HG03103 (cell line): ENCODE results near the gene ICAM5.

Source experiments
- ATAC-seq: cut with Tn5 transposase; IDR thresholded peaks from one replicate; pipeline ENCODE4 v1.9.1; 2021; ENCODE audit warnings: low read depth; ENCODE audit not compliant: unreplicated experiment

ICAM5 gene

DNA sequence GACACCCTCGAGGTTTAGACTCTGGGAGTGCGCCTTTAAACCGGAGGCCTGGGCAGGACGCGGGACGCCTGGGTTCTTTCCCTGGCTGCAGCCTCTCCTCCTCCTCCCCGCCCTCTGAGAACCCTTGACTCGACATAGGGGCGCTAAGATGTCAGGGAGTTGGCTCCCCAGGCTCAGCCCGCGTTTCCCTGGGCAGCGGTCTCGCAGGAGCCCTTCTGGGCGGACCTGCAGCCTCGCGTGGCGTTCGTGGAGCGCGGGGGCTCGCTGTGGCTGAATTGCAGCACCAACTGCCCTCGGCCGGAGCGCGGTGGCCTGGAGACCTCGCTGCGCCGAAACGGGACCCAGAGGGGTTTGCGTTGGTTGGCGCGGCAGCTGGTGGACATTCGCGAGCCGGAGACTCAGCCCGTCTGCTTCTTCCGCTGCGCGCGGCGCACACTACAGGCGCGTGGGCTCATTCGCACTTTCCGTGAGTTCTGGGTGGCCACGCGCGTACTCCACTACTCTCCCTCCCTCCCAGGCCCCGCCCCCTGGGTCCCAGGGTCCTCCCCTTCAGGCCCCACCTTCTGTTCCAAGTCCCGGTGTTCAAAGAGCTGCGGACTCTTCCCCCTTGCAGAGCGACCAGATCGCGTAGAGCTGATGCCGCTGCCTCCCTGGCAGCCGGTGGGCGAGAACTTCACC is 1.3 kb downstream of the ICAM5 start:
- no peak for ATAC-seq

DNA sequence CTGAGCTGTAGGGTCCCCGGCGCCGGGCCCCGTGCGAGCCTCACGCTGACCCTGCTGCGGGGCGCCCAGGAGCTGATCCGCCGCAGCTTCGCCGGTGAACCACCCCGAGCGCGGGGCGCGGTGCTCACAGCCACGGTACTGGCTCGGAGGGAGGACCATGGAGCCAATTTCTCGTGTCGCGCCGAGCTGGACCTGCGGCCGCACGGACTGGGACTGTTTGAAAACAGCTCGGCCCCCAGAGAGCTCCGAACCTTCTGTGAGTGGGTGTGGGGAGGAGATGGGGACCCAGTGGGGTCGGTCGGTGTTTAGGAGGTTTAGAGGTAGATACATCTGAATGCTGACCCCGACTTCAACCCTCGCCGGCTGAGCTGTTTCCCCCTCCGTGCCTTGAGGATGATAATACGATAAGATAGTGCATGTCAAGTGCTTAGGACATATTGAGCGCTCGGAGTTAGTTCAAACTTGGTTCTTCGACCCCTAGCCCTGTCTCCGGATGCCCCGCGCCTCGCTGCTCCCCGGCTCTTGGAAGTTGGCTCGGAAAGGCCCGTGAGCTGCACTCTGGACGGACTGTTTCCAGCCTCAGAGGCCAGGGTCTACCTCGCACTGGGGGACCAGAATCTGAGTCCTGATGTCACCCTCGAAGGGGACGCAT is 1.9 kb downstream of the ICAM5 start:
- no peak for ATAC-seq

DNA sequence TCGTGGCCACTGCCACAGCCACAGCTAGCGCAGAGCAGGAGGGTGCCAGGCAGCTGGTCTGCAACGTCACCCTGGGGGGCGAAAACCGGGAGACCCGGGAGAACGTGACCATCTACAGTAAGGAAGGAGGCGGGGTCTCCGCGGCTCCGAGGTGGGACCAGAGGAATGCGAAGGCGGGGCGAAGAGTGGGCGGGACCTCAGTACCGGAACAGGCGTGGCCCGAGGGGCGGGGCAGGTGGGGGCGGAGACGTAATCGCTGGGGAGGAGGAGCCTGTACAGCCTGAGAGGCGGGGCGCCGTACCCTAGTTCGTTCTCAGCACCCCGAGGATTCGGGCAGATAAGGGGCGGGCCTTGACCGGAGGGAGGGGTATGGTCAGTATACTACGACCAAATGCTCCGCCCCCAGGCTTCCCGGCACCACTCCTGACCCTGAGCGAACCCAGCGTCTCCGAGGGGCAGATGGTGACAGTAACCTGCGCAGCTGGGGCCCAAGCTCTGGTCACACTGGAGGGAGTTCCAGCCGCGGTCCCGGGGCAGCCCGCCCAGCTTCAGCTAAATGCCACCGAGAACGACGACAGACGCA is 2.5 kb downstream of the ICAM5 start:
- ATAC-seq, result no peak

DNA sequence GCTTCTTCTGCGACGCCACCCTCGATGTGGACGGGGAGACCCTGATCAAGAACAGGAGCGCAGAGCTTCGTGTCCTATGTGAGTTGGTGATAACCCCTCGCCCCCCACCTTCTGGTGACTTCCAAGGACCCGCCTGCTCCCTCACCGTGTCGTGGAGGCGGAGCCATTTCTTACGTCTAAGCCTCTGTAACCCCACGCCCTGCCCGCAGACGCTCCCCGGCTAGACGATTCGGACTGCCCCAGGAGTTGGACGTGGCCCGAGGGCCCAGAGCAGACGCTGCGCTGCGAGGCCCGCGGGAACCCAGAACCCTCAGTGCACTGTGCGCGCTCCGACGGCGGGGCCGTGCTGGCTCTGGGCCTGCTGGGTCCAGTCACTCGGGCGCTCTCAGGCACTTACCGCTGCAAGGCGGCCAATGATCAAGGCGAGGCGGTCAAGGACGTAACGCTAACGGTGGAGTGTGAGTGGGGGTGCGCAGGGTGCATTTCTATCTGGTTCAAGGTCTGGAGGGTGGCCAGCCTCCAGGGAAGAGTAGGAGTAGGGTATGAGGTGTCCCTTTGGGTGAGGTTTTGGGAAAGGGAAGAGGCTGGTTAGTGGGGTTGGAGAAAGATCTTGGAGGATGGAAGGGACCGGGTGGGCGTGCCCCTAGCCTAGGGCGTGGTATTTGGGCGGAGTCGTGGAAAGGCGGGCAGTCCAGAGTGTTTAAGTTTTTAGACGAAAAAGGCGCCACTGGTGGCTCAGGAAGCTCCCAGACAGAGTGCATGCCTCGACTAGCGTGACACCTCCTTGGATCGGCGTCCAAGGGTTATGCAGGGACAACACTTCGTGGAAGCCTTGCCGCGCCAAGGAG is 3.3 kb downstream of the ICAM5 start:
- no peak for ATAC-seq

DNA sequence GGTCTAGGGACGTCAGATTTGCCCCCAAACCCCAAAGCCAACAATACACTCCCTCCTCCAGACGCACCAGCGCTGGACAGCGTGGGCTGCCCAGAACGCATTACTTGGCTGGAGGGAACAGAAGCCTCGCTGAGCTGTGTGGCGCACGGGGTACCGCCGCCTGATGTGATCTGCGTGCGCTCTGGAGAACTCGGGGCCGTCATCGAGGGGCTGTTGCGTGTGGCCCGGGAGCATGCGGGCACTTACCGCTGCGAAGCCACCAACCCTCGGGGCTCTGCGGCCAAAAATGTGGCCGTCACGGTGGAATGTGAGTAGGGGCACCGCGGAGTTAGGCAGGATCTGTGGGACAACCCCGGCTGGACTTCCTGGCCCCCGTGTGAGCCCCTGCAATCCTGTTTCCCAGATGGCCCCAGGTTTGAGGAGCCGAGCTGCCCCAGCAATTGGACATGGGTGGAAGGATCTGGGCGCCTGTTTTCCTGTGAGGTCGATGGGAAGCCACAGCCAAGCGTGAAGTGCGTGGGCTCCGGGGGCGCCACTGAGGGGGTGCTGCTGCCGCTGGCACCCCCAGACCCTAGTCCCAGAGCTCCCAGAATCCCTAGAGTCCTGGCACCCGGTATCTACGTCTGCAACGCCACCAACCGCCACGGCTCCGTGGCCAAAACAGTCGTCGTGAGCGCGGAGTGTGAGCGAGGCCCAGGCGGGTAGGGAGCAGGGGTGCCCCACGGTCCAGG is 4.0 kb downstream of the ICAM5 start:
- ATAC-seq, result no peak

DNA sequence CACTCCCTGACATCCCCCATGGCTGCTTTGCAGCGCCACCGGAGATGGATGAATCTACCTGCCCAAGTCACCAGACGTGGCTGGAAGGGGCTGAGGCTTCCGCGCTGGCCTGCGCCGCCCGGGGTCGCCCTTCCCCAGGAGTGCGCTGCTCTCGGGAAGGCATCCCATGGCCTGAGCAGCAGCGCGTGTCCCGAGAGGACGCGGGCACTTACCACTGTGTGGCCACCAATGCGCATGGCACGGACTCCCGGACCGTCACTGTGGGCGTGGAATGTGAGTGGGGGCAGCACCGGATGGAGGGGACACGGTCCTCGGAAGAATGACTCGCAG is 4.6 kb downstream of the ICAM5 start:
- ATAC-seq, result no peak

DNA sequence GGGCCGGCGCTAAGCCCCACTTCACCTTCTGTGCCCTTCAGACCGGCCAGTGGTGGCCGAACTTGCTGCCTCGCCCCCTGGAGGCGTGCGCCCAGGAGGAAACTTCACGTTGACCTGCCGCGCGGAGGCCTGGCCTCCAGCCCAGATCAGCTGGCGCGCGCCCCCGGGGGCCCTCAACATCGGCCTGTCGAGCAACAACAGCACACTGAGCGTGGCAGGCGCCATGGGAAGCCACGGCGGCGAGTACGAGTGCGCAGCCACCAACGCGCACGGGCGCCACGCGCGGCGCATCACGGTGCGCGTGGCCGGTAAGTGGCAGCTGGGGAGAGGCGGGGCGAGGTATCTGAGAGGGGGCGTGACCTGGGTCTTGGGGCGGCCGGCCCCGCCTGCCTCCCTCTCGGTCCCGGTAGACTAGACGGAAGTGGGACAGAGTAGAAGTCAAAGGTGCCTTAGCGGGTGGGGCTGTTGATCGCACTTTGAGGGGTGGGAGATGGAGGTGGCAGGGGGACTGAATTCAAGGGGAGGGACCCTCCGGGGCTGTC is 5.6 kb downstream of the ICAM5 start:
- ATAC-seq, result no peak

DNA sequence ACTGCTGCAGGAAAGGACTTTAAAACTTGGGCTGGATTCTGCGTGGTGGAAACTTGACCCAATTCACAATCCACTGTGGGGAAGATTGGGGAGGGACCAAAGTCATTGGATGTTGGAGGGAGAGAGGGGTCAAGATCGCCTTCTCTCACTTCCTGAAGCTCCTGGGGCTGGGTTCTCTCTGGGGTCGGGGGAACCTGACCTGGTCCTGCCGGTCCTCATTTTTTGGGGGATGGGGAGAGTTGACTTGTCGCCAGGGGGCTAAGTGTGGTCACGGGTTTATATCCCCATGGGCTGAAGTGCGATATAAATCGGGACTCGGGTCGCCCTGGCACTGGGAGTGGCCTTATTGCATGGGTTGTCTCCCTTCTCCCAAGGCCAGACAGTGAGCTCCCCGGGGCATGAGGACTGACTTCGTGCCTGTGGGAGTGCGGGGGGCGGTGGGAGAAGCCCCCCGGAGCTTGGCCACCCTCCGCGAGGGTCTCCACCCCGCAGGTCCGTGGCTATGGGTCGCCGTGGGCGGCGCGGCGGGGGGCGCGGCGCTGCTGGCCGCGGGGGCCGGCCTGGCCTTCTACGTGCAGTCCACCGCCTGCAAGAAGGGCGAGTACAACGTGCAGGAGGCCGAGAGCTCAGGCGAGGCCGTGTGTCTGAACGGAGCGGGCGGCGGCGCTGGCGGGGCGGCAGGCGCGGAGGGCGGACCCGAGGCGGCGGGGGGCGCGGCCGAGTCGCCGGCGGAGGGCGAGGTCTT is 6.3 kb downstream of the ICAM5 start:
- ATAC-seq, result no peak

DNA sequence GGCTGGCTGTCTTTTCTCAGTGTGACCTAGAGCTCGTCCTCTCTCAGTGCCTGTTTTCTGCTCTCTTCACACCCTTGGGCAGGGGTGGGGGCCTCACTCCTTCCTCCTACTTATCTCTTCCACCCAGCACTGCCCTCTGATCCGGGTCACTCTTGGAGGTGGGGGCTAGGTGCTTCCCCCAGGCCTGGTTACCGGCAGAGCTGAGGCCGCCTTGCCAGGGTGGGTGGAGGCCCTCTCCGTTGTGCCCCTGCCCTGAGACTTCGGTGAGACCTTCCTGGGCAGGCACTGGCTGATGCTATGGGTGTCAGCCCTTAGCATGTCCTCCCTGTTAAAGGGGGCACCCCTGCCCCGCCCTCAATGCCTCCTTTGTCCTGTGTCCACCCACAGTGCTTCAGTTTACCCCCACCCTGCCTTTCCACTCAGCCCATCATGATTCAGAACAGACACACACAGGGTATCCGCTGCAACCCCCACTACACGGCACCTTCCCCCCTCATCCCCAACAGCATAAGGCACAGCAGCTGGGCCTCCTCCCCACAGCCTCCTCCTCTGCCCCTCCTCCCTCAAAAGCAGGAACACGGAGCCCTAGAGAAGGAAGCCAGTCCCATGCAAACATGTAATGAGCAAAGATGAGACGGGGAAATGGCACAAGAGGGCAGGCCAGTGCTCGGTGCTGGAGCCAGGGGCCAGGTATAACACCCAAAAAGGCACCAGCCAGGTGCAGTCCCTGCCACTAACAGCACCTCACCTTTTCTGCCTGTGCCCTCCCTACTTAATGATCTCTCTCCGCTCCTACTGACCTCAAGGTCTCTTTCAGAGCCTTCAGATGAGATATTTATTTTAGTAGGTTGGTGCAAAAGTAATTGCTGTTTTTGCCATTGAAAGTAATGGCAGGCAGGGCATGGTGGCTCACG is 10.1 kb downstream of the ICAM5 start:
- ATAC-seq, result no peak

DNA sequence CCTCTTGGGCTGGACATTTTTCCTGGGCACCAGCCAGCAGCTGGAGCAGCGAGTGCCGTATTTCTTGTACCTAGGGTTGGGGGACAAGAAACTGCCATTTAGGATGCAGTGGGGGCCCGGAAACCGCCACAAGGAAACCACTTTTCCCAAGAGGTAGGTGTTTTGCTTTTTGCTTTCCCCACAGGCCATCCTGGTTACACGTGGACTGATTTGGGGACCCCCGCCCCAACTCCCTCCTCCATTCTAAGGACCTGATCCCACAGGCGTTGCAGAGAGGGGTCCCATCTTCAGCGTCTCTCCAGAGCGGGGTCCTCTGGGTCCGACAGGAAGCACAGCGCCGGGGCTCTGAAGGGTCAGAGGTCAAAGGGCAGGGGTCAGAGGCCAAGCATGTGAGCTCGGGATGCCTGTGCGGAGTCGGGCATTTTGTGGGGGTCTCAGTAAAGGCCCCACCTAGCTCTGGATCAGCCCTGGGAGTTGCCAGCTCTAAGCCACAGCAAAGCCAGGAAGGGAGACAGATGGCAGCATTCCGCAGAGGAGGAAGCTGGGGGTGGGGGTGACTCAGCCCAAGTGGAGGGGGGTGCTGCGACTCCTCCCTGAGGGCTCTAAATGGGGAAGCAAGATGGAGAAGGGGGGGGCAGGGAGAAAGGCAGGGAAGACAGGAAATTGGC is 15.5 kb downstream of the ICAM5 start:
- ATAC-seq, result no peak

DNA sequence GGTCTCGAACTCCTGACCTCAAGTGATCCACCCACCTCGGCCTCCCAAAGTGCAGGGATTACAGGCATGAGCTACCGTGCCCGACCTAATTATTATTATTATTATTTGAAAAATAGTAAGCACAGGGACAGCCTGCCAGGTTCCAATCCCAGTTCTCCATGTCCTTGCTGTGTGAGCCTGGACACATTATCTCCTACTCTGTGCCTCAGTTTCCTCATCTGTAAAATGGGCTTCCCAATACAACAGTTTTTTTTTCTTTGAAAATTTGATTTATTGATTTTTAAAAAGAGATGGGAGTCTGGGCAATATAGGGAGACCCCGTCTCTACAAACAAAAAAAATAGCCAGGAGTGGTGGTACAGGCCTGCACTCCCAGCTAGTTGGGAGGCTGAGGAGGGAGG is 16.6 kb downstream of the ICAM5 start:
- ATAC-seq, result no peak

DNA sequence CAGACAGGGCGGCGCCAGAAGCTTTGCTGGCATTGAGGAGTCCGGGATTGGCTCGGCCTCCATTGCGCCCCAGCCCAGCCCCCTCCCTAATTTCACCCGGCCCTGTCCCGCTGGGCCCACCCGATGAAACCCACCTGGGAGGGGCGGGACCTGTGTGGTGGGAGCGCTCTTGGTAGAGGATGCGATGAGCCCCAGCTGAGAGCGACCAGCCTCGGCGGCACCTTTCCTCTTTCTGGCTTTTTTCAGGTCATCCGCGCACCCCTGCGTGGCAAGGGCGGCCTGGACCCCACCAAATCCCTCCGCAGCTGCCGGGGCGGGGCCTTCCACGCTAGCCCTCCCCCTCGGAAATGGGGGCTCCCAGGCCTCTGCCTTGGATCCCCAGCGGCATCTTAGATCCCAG is 19.7 kb downstream of the ICAM5 start, which contains the start of gene ZGLP1:
Gene ZGLP1 (minus strand): TSS at position 393 of the 400 bp plus-strand sequence.
- no peak for ATAC-seq

DNA sequence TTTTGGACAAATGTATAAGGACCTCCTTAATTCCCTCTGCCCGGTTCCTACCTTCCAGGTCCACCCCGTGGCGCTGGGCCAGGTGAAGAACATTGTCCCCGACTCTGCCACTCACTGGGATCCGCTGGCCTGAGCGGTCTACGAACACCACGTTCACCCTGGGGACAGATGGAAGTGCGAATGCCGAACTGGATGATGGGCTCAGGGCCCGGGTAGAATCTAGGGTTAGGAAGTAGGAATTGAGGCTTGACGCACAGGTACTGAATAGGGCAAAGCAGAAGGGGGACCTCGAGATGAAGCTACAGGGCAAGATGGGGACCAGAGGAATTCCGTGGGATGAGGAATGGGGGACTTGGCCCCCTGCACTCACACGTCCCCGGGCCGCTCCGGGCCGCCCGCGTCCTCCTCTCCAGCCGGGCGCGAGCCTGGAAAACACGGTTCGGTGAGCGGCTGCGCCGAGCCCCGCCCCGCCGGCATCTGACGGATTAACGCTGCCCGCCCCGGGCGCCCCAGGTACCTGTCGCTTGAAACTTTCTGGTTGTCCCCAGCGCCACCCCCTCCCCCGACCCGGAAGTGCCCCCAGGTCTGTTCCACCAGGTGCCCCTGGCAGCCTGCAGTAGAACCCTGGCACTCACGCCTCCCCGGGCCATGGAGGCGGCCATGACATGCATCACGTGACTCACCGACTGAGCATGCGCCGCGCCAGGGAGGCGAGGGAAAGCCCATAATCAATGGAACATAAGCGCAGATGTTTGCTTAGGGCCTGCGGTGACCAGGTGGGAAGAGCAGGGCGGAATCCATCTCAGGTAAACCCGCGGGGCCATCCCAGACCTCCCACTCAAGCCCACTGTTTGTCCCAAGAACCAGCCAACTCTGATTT is 25.8 kb downstream of the ICAM5 start, which contains the start of gene FDX2:
Gene FDX2 (minus strand): TSS at position 681 of the 880 bp plus-strand sequence. CDS start 19 bp downstream, at position 662.
- ATAC-seq, result no peak

DNA sequence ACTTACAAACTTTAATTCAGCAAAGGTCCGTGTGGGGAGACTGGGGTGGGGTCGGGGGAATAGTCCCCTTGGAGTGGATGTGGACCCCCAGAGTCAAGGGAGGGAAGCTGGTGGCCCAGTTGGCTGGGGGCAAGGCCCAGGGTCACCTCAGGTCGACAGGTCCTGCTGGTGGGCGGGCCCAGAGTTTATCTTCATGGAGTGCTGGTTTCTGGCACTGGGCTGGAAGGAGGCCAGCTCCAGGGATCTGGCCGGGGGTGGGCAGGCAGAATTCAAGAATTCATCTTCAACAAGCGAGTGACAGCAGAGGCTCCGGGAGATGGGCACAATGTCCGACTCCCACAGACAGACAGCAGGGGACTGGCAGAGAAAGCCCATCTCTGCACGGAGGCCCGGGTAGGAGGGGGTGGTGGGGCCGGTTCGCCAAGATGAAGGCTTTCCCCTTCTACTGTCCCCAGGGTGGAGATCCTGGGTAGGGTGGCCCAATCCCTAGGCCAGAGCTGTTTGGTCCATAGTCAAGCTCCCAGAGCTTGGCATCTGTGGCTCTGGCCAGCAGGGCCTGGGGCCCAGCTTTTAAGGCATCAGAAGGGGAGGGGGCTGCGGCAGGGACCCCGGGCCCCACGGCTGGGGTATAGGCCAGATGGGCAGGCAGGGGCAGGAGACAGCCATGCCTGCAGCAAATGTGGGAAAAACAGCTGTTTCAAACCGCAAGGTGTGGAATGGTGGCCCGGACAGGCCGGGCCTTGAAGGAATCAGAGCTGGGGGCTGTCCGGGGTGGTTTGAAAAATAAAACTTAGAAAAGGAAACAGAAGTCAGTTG is 26.7 kb downstream of the ICAM5 start:
- ATAC-seq, result no peak

DNA sequence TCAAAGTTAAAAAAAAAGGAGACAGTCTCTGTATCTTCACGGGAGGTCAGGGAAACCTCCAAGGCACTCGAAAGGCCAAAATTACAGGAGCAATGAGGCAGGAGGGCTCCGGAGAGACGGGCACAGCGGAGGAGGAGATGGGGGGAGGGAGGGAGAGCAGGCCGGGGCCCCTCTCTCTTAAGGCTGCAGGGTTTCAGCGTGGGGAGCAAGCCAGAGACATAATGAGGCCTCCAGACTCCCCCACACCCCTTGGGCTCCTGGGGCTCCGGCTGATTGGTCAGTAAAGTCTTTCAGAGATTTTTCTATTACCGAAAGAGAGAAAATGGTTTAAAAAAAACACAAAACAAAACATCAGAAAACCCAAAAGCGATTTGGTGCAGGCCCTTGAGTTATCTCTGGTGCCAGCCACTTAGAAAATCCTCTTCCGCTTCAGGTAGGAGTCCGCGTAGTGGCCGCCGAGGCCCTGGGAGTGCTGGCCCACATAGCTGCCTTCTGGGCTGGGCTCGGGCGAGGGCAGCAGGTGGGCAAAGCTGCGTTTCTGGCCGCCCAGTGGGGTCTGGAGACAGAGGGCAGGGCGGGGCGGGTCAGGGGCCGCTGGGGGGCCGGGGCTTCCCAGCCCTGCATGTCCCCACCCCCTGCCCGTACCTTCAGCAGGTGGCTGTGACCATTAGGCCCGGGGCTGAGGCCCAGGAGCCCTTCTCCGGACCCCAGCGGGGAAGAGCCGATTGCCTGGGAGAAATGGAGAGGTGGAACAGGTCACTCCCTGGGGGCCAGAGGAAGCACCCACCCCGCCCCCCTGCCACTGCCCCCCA is 27.5 kb downstream of the ICAM5 start:
- no peak for ATAC-seq
